Coronary artery (tissue), 2 donors: Measurements from ENCODE around the gene VAT1L.
"Not testable (repeated sequence)": the region's sequence is repeated elsewhere in the genome, so short reads cannot be mapped to it uniquely, and the experiment has no call there.

Experiments used
- DNase-seq: peaks from one replicate; pipeline ENCODE4 v3.0.0-alpha.2; 2017; ENCODE audit warnings: low spot score
- H3K27ac ChIP-seq, 2 donors: fragments of 200-600 bp; sonication (generic); one replicate each; pipeline ENCODE4 v1.5.1; 2016 to 2019
- H3K4me3 ChIP-seq: fragments of 200-600 bp; sonication (generic); 2 replicates; pipeline ENCODE4 v1.5.1; 2016; ENCODE audit warnings: mild to moderate bottlenecking, moderate library complexity
- CTCF ChIP-seq: fragments of 200-600 bp; sonication (generic); IDR thresholded peaks from one replicate; pipeline ENCODE4 v1.5.1; 2019; ENCODE audit warnings: antibody characterized with exemption

Gene VAT1L

GRCh38 chr16:77945126-77945525 lies 156.8 kb downstream of the VAT1L start:
- no peak for DNase-seq
- TF ChIP-seq CTCF, result no peak
- Histone ChIP-seq H3K27ac (no peak overlapping the region), H3K4me3 (no peak overlapping the region)

- no peak for DNase-seq
Measured at GRCh38 chr16:77946823-77947222, 158.5 kb downstream of the VAT1L start.

GRCh38 chr16:77947590-77947989 lies 159.2 kb downstream of the VAT1L start:
- not testable (repeated sequence) for DNase-seq, H3K27ac ChIP-seq, H3K4me3 ChIP-seq

More at GRCh38 chr16:77946823-77947222, 158.5 kb downstream of the VAT1L start:
- Histone ChIP-seq H3K4me3 (no peak overlapping the region), H3K27ac (no peak overlapping the region)
- no peak for TF ChIP-seq CTCF

GRCh38 chr16:77948835-77949234 lies 160.5 kb downstream of the VAT1L start:
- Histone ChIP-seq H3K27ac (no peak overlapping the region), H3K4me3 (no peak overlapping the region)
- no peak for TF ChIP-seq CTCF
- DNase-seq, result no peak

- TF ChIP-seq CTCF, result no peak
- H3K27ac ChIP-seq, result no peak overlapping the region
- no peak for DNase-seq
Measured at GRCh38 chr16:77949445-77949844, 161.1 kb downstream of the VAT1L start.

GRCh38 chr16:77951788-77952187 lies 163.4 kb downstream of the VAT1L start:
- no peak overlapping the region for H3K27ac ChIP-seq
- DNase-seq, result no peak
- TF ChIP-seq CTCF, result no peak
- H3K4me3 ChIP-seq, result no peak overlapping the region

More at GRCh38 chr16:77949445-77949844, 161.1 kb downstream of the VAT1L start:
- no peak overlapping the region for H3K4me3 ChIP-seq

GRCh38 chr16:77955127-77955526 lies 166.8 kb downstream of the VAT1L start:
- Histone ChIP-seq H3K27ac (no peak overlapping the region), H3K4me3 (no peak overlapping the region)
- TF ChIP-seq CTCF, result no peak
- no peak for DNase-seq

- Histone ChIP-seq H3K27ac (no peak overlapping the region), H3K4me3 (no peak overlapping the region)
- no peak for TF ChIP-seq CTCF
- DNase-seq, result no peak
Measured at GRCh38 chr16:77956231-77956630, 167.9 kb downstream of the VAT1L start.
